ENCODE results near the gene EHBP1L1.
"Not testable (repeated sequence)": the region's sequence is repeated elsewhere in the genome, so short reads cannot be mapped to it uniquely, and the experiment has no call there.

EHBP1L1 gene

DNA sequence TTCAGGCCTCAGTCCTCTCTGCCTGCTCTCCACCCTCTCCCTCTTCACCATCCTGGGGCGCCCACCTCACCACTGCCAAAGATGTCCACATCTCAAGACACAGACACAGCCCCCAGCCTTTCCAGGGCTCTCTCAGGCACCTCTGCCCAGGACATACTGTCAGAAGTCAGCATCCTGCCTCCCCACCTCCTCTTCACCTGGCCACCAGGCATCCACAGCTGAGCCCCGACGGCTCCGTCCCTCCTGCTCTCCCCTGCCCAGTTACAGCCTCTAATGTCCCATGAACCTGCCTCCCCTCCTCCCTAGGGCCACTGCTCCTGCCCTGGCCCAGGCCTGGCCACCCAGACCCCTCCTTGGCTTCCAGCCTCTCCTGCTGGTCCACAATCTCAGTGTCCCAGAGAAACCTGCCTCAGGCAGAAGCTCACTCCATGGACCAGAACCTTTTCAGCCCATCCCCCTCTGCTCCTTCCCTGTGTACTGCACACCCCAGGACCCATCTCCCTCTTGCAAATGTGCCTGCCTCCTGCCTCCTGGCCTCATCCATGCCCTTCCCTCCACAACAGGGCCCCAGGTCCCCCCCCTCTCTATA is 20.9 kb upstream of the EHBP1L1 start:
- H3K4me3 Mint-ChIP-seq = no peak overlapping the region
- peaks cover 64% of the 10 kb centered on the region for H3K4me1 Mint-ChIP-seq
- H3K27ac Mint-ChIP-seq = peak overlapping the region; percentile 61
- no peak for ATAC-seq
- no peaks in the 10 kb centered on the region for H3K36me3 Mint-ChIP-seq
- no peaks in the 10 kb centered on the region for H3K27me3 Mint-ChIP-seq
- no peaks in the 10 kb centered on the region for H3K9me3 Mint-ChIP-seq

DNA sequence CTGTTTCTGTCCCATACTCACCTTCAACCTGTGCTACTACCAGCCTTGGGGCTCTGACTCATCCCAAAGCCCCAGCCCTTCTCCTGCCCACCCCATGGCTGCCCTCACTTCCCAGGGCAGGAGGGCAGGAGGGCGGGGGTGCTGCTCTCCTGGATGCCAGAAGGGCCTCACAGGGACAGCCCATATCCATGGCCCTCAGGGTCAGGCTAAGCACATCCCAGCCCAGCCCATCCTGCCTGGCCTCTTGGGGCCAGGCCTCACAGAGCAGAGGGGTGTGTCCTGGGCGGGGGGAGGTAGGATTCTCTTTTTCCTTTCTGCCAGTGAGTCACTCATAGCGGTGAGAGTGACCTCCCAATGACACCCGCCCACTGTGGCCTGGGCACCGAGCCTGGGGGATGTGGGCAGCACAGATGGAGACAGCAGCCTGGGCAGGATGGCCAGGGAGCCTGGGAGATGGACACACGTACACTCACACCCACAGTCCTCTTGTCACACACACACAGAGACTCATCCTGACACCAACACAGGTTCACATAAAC is 20.1 kb upstream of the EHBP1L1 start:
- Mint-ChIP-seq H3K4me1 (peaks cover 72% of the 10 kb centered on the region), H3K9me3 (no peaks in the 10 kb centered on the region), H3K4me3 (no peak overlapping the region), H3K27ac (peak overlapping the region; percentile 61), H3K27me3 (no peaks in the 10 kb centered on the region), H3K36me3 (no peaks in the 10 kb centered on the region)
- ATAC-seq = no peak

DNA sequence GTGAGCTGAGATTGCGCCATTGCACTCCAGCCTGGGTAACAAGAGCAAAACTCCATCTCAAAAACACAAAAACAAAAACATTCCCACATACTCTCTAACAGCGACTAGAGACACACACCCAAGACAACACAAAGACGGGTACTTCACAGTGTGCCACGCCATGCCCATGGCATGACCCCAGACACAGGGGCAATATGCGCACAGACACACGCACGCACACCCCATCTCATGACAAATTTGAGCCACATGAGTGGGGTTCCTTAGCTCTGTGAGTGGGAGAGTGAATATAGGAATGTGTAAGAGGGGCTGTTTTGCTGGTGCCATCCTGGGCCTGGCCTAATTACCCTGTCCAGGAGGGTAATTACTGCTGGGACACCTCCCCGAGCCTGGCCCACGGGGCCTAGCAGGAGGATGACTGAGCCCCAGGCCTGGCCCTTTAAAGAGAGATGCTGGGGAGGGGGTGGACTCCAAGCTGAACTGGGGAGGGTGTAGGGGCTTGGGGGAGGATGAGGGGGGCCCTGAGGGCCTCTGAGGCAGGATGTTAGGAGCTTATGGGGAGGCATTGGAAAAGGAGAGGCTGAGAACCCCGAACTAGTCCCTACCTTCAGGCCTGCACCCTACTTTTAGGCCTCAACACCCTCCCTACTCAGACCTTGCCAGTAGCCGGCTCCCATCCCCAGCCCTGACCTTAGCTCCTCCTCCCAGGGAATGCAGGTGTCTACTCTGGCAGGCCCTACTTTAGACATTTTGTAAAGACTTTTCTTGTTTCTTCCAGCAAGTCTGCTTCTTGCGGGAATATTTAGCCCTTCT is 19.2 kb upstream of the EHBP1L1 start:
- peak overlapping the region; percentile 56 for H3K4me3 Mint-ChIP-seq
- ATAC-seq = no peak
- no peaks in the 10 kb centered on the region for H3K27me3 Mint-ChIP-seq
- peak overlapping the region; percentile 71 for H3K27ac Mint-ChIP-seq
- peaks cover 68% of the 10 kb centered on the region for H3K4me1 Mint-ChIP-seq
- no peaks in the 10 kb centered on the region for H3K36me3 Mint-ChIP-seq
- H3K9me3 Mint-ChIP-seq = no peaks in the 10 kb centered on the region

DNA sequence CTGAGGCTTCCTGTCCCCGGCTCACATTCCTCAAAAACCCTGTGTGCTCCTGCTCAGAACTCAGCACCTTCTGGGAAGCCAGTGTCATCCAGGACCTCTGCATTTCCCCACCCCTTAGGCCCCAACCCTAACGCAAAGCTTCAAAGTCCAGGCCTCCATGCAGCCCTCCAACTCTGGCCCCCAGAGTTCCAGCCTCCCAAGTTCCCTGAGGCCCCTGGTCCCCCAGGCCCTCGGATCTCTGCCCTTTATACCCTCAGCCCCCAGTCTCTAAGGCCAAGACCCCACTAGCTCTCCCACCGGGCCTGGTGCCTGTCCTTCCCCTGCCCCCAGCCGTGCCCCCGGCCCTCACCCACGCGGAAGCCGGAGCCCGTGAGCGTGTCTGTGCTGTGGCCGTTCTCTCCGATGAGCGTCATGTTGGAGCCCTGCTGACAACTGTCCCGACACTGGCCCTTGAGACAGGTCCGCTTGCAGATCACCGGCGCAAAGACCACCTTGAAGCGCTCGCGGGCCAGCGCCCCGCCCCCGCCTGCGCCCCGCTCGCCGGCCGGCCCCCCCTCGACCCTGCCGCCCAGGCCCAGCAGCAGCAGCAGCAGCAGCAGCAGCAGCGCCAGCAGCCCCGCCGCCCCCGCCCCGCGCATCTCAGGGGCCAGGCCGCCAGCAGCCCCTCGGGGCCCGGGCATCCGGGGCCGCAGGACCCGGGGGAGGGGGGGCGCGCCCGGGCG is 18.4 kb upstream of the EHBP1L1 start:
- Mint-ChIP-seq H3K27ac (peak overlapping the region; percentile 71), H3K9me3 (no peaks in the 10 kb centered on the region), H3K4me1 (peaks cover 66% of the 10 kb centered on the region), H3K4me3 (peak overlapping the region; percentile 56), H3K36me3 (no peaks in the 10 kb centered on the region), H3K27me3 (no peaks in the 10 kb centered on the region)
- ATAC-seq = peak; percentile 6

DNA sequence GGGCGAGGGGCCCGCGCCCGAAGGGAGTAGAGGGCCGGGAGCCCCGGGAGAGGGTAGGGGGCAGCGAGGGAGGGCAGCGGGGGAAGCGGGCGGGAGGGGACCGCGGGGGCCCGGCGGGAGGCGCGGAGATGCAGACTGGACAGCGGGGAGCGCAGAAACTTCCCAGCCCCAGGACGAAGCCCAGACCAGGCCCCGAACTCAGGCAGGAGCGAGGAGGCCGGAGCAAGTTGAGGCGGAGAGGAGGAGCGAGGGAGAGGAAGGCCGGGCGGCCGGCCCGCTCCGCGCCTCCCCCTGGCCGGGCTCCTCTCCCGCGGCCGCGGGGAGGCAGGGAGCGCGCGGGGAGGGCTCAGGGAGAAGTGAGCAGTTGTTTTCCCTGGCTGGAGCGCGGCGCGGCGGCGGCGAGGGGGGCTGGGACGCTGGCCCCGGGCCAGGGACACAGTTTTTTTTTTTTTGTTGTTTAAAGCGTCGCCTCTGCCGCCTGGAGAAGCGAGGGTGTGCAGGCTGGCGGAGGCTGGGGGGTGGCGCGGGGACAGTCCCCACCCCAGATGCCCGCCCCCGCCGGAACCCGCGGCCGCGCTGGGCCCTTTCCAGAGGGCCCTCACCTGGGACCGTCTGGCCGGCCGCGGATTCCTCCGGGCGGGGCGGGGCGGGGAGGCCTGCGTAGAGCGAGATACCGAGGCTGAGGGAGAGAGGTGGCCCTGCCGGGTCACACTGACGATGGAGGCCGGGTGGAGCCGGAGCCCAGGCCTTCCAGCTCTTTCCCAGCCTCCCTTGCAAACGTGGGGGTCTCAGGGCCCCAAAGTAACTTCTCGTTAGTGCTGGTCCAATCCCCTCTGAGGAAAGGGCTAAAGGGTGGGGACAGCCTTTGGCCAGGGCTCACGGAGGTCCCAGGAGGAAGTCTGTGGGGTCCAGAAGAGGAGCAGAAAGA is 17.6 kb upstream of the EHBP1L1 start, which contains the start of gene LTBP3:
Gene LTBP3 (minus strand): TSS at position 358 of the 928 bp plus-strand sequence. CDS start 400 bp downstream, outside the sequence.
- peak within 1 kb of the TSS; percentile 71 for H3K27ac Mint-ChIP-seq
- ATAC-seq = peak; percentile 64
- H3K27me3 Mint-ChIP-seq = no peaks in the 10 kb centered on the region
- no peaks in the 10 kb centered on the region for H3K9me3 Mint-ChIP-seq
- no peaks in the 10 kb centered on the region for H3K36me3 Mint-ChIP-seq
- peaks cover 61% of the 10 kb centered on the region for H3K4me1 Mint-ChIP-seq
- peak within 1 kb of the TSS; percentile 79 for H3K4me3 Mint-ChIP-seq

DNA sequence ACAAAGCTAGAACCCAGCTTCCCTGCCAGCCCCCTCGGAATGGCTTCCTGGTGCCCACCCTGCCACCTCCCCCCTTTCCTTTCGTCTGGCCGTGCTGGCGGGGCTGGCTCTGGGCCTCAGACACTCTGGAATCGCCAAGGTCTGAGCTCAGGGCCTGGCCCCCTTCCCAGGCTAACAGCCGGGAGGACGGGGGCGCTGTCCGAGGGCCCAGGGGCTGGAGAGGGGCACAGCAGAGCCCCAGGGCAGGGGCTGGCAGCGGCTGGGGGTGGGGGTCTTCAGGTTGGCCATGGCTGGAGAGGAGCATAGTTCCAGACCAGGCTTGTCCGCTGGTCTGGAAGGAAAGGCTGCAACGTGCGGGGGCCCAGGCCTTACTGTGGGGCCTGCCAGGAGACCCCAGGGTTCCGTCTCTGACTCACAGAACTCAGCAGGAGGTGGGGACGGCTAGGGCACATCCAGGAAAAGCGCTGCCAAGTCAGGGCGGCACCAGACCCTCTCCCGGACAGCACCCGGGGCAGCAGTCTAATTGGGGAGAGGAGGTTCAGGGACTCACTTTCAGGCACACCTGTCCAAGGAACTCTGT is 16.8 kb upstream of the EHBP1L1 start:
- H3K9me3 Mint-ChIP-seq = no peaks in the 10 kb centered on the region
- H3K4me1 Mint-ChIP-seq = peaks cover 61% of the 10 kb centered on the region
- H3K4me3 Mint-ChIP-seq = peak overlapping the region; percentile 79
- no peaks in the 10 kb centered on the region for H3K36me3 Mint-ChIP-seq
- H3K27me3 Mint-ChIP-seq = no peaks in the 10 kb centered on the region
- H3K27ac Mint-ChIP-seq = peak overlapping the region; percentile 71
- no peak for ATAC-seq

DNA sequence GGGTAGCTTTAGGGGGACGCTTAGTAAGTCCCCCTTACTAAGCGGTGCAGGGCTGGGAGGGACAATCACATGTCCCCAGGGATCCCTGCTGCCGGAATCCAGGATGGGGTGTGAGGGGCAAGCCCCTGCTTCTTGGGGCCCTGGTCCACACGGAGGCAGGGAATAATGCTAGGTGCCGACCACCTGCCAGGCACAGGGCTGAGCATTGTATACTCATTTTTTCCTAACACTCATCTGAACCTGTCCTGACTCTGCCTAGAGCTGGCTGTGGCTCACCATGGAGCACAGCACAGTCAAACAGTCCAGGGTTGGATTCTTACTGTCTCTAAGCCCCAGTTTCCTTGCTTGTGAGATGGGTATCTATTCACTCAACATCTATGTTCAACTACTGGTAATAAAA is 16.3 kb upstream of the EHBP1L1 start:
- Mint-ChIP-seq H3K4me3 (no peak overlapping the region), H3K27me3 (no peaks in the 10 kb centered on the region), H3K9me3 (no peaks in the 10 kb centered on the region), H3K27ac (peak overlapping the region; percentile 71), H3K36me3 (no peaks in the 10 kb centered on the region), H3K4me1 (peaks cover 59% of the 10 kb centered on the region)
- ATAC-seq = no peak

DNA sequence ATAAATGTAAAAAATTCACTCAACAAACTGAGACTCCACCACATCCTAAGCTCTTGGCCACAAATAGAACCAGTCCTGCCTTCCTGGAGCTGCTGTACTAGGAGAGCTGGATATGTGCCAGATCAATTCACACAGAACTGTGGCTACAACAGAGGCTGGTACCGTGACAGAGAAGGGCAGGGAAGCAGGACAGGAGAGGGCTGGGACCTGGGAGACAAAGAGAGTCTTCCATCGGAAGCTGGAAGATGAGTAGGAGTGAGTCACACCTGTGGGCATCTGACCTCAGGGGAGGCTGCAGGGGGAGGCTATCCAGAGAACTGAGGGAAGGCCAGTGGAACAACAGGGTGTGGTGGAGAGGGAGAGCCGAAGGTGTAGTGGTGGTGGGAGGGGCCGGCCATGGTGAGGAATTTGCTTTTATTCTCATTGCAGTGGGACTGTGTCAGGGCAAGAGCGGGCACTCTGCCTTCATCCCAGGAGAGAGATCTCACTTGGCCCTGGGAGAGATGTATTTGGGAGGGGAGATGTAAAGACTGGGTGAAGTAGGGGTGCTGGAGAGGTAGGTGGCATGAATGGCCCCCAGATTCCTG is 15.8 kb upstream of the EHBP1L1 start:
- Mint-ChIP-seq H3K27me3 (no peaks in the 10 kb centered on the region), H3K9me3 (no peaks in the 10 kb centered on the region), H3K27ac (peak overlapping the region; percentile 33), H3K36me3 (no peaks in the 10 kb centered on the region), H3K4me1 (peaks cover 54% of the 10 kb centered on the region), H3K4me3 (no peak overlapping the region)
- ATAC-seq = no peak

DNA sequence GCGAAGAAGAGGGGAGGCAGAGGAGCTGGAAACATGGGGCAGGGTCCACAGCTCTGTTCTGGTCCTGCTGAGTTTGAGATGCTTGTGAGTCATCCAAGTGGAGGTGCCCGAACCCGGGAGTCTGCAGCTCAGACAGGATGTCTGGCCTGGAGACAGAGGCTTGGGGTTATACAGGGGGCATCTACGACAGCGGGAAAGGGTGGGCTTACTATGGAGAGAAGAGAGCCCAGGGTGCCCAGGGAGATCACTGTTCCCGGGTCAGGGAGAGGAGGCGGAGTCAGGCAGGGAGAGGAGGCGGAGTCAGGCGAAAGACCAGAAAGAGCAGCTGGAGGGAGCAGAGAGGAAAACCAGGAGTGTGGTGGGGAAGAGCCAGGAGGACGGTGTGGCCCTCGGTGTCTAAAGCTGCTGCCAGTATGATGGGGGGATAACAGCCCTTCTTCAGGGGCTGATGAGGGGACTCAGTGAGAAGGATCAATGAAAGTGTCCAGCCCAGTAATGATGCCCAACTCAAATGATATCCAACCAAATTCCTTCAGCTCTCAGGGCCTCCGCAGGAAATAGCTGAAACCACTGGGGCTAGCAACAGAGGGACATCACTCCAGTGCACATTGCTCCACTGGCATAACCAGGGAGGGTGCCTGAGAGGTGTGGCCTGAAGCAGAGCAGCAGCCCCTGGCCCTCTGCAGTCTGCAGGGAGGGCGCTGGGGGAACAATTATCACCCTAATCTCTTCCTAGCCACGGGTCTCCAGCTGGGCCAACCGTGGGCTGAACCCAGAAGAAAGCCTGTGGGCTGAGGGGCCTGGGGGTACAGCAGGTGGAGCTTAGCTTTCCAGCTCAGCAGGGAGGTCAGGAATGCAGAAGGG is 15.1 kb upstream of the EHBP1L1 start:
- peak overlapping the region; percentile 33 for H3K27ac Mint-ChIP-seq
- H3K4me3 Mint-ChIP-seq = no peak overlapping the region
- no peaks in the 10 kb centered on the region for H3K9me3 Mint-ChIP-seq
- ATAC-seq = no peak
- no peaks in the 10 kb centered on the region for H3K36me3 Mint-ChIP-seq
- peaks cover 54% of the 10 kb centered on the region for H3K4me1 Mint-ChIP-seq
- H3K27me3 Mint-ChIP-seq = no peaks in the 10 kb centered on the region

DNA sequence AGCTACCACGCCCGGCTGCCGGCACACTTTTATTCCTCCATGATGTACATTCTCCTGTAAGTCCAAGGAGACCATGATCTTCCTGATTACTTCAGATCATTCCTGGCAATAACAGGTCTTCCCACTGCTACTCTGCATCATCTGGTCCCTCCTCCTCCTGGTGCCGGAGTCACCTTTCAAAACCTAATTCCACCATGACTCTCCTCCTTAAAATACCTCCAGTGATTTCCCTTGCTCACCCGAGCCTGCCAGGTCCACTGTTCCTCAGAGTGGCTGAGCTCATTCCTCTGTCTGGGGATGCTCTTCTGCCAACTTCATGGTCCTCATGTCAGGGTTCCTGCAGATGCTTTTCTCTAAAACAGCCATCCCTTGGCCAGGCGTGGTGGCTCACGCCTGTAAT is 13.8 kb upstream of the EHBP1L1 start:
- H3K27ac Mint-ChIP-seq = no peak overlapping the region
- no peaks in the 10 kb centered on the region for H3K9me3 Mint-ChIP-seq
- H3K4me3 Mint-ChIP-seq = no peak overlapping the region
- no peaks in the 10 kb centered on the region for H3K27me3 Mint-ChIP-seq
- H3K36me3 Mint-ChIP-seq = no peaks in the 10 kb centered on the region
- no peak for ATAC-seq
- H3K4me1 Mint-ChIP-seq = peaks cover 55% of the 10 kb centered on the region

DNA sequence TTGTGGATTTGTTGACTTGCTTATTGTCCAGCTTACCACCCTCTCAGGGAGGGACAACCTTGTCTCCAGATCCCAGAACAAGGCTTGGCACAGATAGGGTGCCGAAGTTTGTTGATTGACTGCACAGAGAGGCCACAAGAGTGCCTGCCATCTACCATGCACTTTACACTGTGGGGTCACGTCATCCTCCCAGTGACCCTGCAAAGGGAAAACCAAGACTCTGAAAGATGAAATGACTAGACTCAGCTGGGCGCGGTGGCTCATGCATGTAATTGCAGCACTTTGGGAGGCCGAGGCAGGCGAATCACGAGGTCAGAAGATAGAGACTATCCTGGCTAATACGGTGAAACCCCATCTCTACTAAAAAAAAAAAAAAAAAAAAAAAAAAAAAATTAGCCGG is 13.1 kb upstream of the EHBP1L1 start:
- no peak for ATAC-seq
- H3K9me3 Mint-ChIP-seq = no peaks in the 10 kb centered on the region
- no peaks in the 10 kb centered on the region for H3K36me3 Mint-ChIP-seq
- peak overlapping the region; percentile 82 for H3K27ac Mint-ChIP-seq
- no peak overlapping the region for H3K4me3 Mint-ChIP-seq
- H3K4me1 Mint-ChIP-seq = peaks cover 52% of the 10 kb centered on the region
- no peaks in the 10 kb centered on the region for H3K27me3 Mint-ChIP-seq

DNA sequence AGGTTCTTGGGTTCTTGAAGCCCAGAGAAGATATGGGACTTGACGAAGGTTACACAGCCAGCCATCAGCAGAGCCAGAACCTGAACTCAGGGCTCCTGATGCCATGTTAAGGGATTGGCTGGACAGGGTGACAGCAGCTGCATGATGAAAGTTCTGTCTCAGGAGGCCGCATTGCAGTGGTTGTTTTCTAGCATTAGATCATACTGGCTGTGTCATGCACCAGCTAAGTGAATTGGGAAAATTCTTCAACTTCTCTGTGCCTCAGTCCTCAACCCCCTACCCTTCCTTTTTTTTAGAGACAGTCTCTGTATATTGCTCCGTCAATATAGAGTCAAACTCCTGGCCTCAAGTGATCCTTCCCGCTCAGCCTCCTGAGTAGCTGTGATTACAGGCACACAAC is 12.3 kb upstream of the EHBP1L1 start:
- peak overlapping the region; percentile 82 for H3K27ac Mint-ChIP-seq
- no peak for ATAC-seq
- H3K27me3 Mint-ChIP-seq = no peaks in the 10 kb centered on the region
- no peak overlapping the region for H3K4me3 Mint-ChIP-seq
- no peaks in the 10 kb centered on the region for H3K9me3 Mint-ChIP-seq
- peaks cover 5% of the 10 kb centered on the region for H3K36me3 Mint-ChIP-seq
- peaks cover 60% of the 10 kb centered on the region for H3K4me1 Mint-ChIP-seq

DNA sequence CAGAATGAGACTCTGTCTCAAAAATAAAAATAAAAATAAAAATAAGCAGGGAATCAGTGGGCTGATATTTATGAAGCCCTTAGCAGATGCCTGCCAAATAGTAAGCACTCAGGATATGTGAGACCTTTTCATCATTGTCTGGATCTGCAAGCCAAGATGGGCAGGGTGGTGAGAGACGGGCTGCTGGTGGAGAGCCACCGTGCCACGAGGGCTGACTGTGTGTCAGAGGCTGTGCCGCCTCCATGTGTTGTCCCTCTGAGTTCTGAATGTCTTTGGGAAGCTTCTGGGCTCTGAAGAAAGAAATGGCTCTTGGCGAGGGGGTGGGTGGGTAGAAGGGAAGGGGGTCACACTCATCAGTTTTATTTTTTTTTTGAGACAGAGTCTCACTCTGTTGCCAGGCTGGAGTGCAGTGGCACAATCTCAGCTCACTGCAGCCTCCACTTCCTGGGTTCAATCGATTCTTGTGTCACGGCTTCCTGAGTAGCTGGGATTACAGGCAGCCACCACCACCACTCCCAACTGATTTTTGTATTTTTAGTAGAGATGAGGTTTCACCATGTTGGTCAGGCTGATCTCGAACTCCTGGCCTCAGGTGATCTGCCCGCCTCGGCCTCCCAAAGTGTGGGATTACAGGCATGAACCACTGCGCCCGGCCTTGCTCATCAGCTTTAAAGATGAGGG is 10.8 kb upstream of the EHBP1L1 start:
- peak overlapping the region; percentile 77 for H3K27ac Mint-ChIP-seq
- H3K27me3 Mint-ChIP-seq, ATAC-seq, H3K4me3 Mint-ChIP-seq, H3K36me3 Mint-ChIP-seq, H3K9me3 Mint-ChIP-seq: not testable (repeated sequence)
- peaks cover 55% of the 10 kb centered on the region for H3K4me1 Mint-ChIP-seq
